Measurements from ENCODE around the gene WIPF1.
A peak's percentile ranks its signal among the peaks of the same experiment; 100 is the strongest.

Gene WIPF1

GRCh38 chr2:174529916-174530315 is 67.7 kb downstream of the WIPF1 start:
- no peak for DNase-seq

GRCh38 chr2:174527959-174528358 is 69.6 kb downstream of the WIPF1 start:
- no peak for DNase-seq

- no peak for DNase-seq
Measured at GRCh38 chr2:174527101-174527721, 70.4 kb downstream of the WIPF1 start.

- DNase-seq, result peak; percentile 86
Measured at GRCh38 chr2:174524527-174524926, 73.1 kb downstream of the WIPF1 start.

GRCh38 chr2:174522553-174522952 is 75.1 kb downstream of the WIPF1 start:
- DNase-seq, result peak; percentile 78

GRCh38 chr2:174518395-174518794 is 79.2 kb downstream of the WIPF1 start:
- no peak for DNase-seq

- DNase-seq, result peak; percentile 59
Measured at GRCh38 chr2:174516501-174517378, 80.9 kb downstream of the WIPF1 start.

GRCh38 chr2:174512345-174512744 is 85.3 kb downstream of the WIPF1 start:
- no peak for DNase-seq

- DNase-seq, result no peak
Measured at GRCh38 chr2:174511580-174512260, 85.9 kb downstream of the WIPF1 start.

- DNase-seq, result no peak
Measured at GRCh38 chr2:174510583-174511189, 86.9 kb downstream of the WIPF1 start.

All from suppressor macrophage treated with lipopolysaccharide for 4 hours (primary cell).